ENCODE results near the gene ATXN10.

ATXN10 gene

GRCh38 chr22:45702981-45703380 lies 31.3 kb downstream of the ATXN10 start:
- H3K27ac ChIP-seq, result no peak overlapping the region
- no peak for DNase-seq
- TF ChIP-seq CTCF (IDR thresholded peaks at IDR 0.05; ENCODE audit: low read depth, low read length), result no peak
- no peak overlapping the region for H3K4me3 ChIP-seq (ENCODE audit: low read depth, low read length)
- H3K36me3 ChIP-seq, result peaks cover 48% of the 10 kb centered on the region
- no peaks in the 10 kb centered on the region for H3K9me3 ChIP-seq (ENCODE audit: severe bottlenecking)
- H3K27me3 ChIP-seq (ENCODE audit: insufficient read depth, low read depth, severe bottlenecking), result no peaks in the 10 kb centered on the region

- no peak for TF ChIP-seq CTCF (IDR thresholded peaks at IDR 0.05; ENCODE audit: low read depth, low read length)
- no peak for DNase-seq
- Histone ChIP-seq H3K27me3 (ENCODE audit: insufficient read depth, low read depth, severe bottlenecking) (no peaks in the 10 kb centered on the region), H3K27ac (no peak overlapping the region), H3K4me3 (ENCODE audit: low read depth, low read length) (no peak overlapping the region), H3K36me3 (peaks cover 54% of the 10 kb centered on the region), H3K9me3 (ENCODE audit: severe bottlenecking) (no peaks in the 10 kb centered on the region)
Measured at GRCh38 chr22:45703758-45704157, 32.1 kb downstream of the ATXN10 start.

GRCh38 chr22:45704648-45705047 lies 33.0 kb downstream of the ATXN10 start:
- Histone ChIP-seq H3K4me3 (ENCODE audit: low read depth, low read length) (no peak overlapping the region), H3K9me3 (ENCODE audit: severe bottlenecking) (no peaks in the 10 kb centered on the region), H3K27ac (no peak overlapping the region), H3K36me3 (peaks cover 59% of the 10 kb centered on the region), H3K27me3 (ENCODE audit: insufficient read depth, low read depth, severe bottlenecking) (no peaks in the 10 kb centered on the region)
- TF ChIP-seq CTCF (IDR thresholded peaks at IDR 0.05; ENCODE audit: low read depth, low read length), result no peak
- no peak for DNase-seq

GRCh38 chr22:45707605-45708004 lies 36.0 kb downstream of the ATXN10 start:
- no peak for DNase-seq
- no peak for TF ChIP-seq CTCF (IDR thresholded peaks at IDR 0.05; ENCODE audit: low read depth, low read length)
- Histone ChIP-seq H3K9me3 (ENCODE audit: severe bottlenecking) (no peaks in the 10 kb centered on the region), H3K27me3 (ENCODE audit: insufficient read depth, low read depth, severe bottlenecking) (no peaks in the 10 kb centered on the region), H3K36me3 (peaks cover 34% of the 10 kb centered on the region), H3K27ac (no peak overlapping the region), H3K4me3 (ENCODE audit: low read depth, low read length) (no peak overlapping the region)

- Histone ChIP-seq H3K9me3 (ENCODE audit: severe bottlenecking) (no peaks in the 10 kb centered on the region), H3K36me3 (peaks cover 28% of the 10 kb centered on the region), H3K27me3 (ENCODE audit: insufficient read depth, low read depth, severe bottlenecking) (no peaks in the 10 kb centered on the region), H3K4me3 (ENCODE audit: low read depth, low read length) (no peak overlapping the region), H3K27ac (no peak overlapping the region)
- TF ChIP-seq CTCF (IDR thresholded peaks at IDR 0.05; ENCODE audit: low read depth, low read length), result no peak
- no peak for DNase-seq
Measured at GRCh38 chr22:45708145-45708544, 36.5 kb downstream of the ATXN10 start.

GRCh38 chr22:45709060-45709739 lies 37.6 kb downstream of the ATXN10 start:
- TF ChIP-seq CTCF (IDR thresholded peaks at IDR 0.05; ENCODE audit: low read depth, low read length), result no peak
- DNase-seq, result no peak
- Histone ChIP-seq H3K27ac (no peak overlapping the region), H3K27me3 (ENCODE audit: insufficient read depth, low read depth, severe bottlenecking) (no peaks in the 10 kb centered on the region), H3K36me3 (peaks cover 20% of the 10 kb centered on the region), H3K9me3 (ENCODE audit: severe bottlenecking) (no peaks in the 10 kb centered on the region), H3K4me3 (ENCODE audit: low read depth, low read length) (no peak overlapping the region)
